Measurements from ENCODE around the gene SLCO4A1.

SLCO4A1 gene

DNA sequence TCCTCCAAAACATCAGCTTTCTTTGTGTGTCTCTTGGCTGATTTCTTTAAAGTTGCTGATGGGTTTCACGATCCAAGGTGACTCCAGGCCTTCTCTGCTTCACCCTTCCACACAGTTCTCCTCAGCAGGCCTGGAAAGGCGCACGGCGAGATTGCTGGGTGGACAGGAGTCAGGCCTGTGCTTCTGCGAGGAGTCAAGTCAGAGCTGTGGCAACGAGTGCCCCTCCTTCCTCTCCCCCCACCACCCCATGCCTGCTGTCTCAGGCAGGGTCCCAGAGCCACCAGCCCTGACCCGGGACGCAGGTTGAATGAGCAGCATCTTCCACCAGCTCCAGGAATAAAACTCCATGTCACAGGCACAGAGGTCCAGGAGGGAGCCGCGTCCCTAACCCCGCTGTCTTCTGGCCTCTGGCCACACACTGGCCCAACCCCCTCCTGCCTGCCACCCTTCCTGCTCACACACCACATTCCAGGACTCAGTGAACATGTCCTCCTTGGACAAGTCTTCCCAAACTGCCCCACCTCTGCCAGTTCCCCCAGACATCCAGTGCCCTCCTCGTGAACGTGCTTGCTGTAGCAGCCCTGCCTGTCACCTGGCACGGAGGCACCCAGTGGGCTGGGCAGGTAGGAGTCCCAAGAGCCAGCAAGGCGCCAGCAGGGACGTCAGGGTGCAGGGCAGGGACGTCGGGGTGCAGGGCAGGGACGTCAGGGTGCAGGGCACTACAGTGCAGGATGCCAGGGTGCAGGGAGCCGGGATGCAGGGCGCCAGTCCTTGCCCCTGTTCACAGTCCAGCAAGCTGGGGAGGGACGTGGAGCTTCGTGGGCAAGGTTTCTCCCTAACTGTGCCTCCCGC is 59.1 kb downstream of the SLCO4A1 start:
- DNase-seq (ENCODE audit: low read depth in 2 of 2) = no peak

DNA sequence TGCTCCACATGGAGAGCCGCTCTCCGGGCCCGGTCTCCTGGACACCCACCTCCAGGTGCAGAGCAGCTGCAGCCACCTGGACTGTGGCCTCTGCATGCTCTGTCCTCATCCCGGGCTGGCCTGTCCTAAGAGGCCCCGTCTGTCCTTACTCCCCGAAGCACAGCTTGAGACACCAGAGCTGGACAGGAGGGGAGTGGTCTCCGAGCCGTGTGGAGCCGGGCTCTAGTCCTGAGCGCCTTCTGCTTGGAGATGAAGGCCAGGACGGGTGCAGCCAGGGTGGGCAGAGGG is 59.7 kb downstream of the SLCO4A1 start:
- no peak for DNase-seq (ENCODE audit: low read depth in 2 of 2)

DNA sequence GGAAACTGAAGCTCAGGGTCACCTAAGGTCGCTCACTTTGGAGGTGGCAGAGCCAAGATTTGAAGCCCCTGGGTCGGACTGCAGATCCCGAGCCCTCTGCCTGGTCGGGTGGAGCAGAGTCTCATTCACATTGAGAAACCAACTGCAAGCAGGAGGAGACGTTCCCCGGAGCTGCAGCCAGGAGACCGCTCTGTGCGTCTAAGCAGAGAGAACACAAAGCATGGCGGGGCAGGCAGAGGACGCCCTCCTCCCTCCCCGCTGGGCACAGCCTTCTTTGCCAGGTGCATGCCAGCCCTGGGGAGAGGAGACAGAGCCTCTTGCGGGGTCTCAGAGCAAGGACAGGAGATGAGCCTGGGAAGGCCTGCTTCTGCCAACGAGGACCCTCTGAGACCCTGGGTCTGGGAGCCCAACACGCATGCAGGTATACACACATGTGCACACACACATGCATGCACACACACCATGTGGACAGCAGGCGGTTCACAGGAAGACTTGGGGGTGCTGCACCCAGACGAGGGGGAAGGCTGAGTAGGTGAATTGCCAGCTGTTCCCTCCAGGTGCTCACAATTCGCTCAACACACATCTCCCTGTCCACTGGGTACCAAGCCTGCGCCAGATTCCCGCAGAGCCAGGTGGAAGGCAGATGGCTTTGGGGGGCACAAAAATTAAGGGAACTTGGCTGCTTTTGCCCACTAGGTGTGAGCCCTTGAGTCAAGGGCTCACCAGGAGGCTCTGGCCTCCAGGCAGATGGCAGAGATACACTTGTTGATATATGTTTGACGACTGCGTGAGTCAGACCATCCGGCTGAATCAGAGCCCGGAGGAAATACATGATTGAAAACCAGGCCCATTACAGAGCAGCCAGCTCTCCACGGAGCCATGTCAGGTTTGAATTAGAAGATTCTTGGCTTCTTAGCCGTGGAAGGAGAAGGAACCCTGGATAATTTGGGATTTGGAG is 60.9 kb downstream of the SLCO4A1 start:
- no peak for DNase-seq (ENCODE audit: low read depth in 2 of 2)

DNA sequence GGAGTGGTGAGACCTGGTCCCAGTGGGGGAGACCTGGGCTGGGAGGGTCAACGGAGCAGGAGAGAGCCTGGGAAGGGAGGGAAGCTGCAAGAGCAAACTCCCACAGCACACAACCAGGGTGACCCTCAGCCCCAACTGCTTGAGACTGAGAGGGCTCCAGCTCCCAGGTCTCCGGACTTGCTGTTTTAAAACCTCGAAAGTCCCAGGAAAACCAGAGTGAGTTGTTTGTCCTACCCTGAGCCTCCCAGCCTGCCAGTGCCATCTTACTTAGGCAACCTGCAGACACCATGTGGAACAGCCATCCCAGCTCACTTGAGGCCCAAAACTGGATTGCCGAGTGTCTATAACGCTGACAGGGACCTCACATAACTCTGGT is 61.5 kb downstream of the SLCO4A1 start:
- no peak for DNase-seq (ENCODE audit: low read depth in 2 of 2)

DNA sequence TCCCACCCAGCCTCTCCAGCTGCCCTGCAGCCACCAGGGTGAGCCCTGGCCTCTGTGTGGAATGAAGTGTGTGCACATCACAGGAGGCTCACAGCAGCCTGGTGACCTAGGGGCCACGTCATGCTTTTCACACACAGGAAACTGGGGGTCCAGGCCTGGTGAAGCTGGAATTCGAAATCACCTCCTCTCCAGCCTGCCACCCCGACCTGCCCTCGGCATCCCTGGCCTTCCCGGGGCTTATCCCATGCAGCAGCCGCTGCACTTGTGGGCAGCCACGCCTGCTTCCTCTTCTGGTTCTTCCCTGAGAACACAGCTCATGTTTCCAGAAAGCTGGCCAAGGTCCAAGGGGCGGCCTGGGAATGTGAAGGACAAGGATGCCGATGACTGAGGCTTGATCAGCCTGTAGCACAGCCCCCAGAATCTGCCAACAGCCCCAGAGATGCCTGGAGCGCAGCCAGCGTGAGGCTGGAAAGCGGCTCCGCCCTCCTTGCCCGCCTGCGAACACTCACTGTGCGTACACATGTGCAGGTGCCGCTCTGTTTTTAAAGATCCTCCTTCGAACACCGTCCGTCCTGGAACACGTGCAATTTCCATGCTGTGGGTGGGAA is 62.1 kb downstream of the SLCO4A1 start:
- DNase-seq (ENCODE audit: low read depth in 2 of 2) = no peak

DNA sequence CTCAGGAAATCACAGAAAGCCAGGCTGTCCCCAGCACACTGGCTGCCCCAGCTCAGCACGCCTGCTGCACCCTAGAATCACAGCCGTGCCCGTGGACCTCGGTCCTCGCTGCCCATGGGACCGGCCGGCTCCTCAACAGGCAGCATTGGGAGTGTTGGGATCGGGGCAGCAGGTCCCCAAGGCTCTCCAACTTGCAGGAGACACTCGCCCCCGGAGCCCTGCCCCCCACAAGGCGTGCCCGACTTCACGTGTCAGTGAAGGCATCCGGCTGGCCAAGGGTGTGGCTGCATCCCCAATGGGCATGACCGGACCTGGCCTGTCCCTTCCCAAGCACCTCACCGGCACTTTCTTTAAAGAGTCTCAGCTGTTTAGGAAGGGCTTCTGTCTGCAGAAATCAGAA is 63.3 kb downstream of the SLCO4A1 start:
- no peak for DNase-seq (ENCODE audit: low read depth in 2 of 2)

DNA sequence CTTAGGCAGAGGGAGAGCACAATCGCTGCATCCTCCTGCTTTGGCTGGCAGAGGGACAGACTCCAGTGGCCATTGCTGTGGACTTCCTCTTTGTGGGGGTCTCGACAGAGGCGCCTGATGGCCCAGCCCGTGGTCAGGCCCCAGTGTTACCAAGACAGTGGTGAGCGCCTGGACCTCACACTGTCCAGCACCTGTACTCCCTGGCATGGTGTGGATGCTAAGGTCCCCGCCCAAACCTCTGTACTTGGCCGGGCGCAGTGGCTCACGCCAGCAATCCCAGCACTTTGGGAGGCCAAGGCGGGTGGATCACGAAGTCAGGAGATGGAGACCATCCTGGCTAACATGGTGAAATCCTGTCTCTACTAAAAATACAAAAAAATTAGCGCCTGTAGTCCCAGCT is 64.0 kb downstream of the SLCO4A1 start:
- DNase-seq (ENCODE audit: low read depth in 2 of 2) = no peak

DNA sequence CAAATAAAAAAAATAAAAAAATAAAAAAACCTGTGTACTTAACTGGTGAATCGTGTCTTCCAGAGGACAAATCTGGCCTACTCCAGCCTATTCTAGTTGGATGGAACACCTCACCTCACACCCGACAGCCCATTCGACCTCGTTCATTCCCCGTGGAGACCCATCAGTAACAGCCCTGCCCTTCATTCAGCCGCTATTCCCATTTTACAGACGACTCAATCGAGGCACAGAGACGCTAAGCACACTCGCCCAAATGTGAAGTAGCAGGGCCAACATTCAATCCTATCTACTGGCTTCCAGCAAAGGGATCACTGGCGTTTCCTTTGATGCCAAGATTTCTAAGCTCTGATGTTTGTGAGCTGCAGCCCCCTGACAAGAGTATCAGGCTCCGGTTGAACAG is 64.6 kb downstream of the SLCO4A1 start:
- no peak for DNase-seq (ENCODE audit: low read depth in 2 of 2)

DNA sequence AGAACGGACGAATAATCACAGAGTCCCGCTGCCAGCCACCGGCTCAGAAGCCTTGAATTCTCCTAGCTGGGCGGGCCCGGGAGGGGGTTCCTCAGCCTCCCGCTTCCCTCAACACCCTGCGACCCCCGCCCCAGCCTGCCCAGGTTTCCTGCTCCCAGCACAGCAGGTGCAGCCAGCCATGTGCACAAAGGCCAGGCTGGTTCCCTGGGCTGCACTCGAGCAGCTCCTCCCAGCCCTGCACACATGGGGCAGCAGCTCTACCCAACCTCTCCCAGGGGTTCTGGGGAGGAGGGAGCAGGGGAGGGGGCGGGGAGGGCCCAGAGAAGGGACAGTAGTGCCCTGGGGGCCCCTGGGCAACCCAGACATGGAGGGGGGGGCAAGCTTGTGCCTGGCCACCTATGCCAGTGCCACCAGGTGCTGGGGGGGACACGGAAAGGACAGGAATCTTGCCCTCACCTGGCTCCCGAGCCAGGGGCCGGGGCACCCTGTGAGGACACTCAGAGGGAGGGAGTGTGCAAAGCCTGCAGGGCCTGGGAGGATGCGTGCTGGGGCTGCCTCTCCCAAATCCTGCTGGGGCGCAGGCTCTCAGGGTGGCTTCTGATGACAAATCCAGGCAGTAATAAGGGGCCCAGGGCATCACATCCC is 65.1 kb downstream of the SLCO4A1 start:
- no peak for DNase-seq (ENCODE audit: low read depth in 2 of 2)

DNA sequence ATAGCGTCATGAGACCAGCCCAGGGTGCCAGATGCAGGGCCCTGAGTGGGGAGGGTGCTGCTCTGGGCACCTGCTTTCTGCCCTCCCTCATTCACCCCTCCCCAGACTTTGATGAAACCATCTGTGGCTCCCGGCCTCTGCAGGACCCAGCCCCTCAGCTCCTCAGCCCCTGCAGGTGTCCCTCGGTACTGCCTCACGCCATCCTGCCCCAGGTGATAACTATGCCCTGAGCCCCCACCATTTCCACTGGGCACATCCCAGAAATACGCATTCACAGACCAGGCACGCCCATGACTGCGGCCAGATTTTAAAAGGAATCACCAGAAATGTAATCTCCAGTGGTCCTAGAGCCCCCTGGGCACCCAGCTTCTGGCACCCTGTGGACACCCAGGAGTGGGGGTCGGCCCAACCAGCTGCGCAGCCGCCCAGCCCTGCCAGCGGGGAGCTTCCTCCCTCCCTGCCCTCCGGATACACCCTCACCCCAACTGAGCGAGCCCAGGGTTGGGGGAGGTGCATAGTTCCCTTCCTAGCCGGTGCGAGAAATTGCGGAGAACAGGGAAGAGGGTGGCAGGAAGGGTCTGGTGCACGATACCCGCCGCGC is 65.7 kb downstream of the SLCO4A1 start:
- DNase-seq (ENCODE audit: low read depth in 2 of 2) = no peak

DNA sequence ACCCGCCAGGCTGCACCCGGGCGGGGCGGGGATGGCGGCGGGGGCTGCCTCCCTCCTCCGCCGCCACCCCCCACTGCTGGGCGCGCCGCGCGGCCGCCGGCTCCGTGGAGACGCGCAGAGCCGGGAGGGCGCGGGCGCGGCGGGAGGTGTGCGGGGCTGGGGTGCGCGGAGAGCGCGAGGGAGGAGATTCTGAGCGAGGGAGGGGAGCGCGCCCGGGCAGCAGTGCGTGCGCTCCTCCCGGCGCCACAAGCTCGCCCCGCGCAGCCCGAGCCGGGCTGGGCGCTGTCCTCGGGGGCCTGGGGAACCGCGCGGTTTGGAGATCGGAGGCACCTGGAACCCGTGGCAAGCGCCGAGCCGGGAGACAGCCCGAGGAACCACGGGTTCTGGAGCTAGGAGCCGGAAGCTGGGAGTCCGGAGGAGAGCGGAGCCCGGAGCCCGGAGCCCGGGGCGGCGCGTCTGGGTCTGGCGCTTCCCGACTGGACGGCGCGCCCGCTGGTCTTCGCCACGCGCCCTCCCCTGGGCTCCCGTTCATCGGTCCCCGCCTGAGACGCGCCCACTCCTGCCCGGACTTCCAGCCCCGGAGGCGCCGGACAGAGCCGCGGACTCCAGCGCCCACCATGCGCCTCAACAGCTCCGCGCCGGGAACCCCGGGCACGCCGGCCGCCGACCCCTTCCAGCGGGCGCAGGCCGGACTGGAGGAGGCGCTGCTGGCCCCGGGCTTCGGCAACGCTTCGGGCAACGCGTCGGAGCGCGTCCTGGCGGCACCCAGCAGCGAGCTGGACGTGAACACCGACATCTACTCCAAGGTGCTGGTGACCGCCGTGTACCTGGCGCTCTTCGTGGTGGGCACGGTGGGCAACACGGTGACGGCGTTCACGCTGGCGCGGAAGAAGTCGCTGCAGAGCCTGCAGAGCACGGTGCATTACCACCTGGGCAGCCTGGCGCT is 66.6 kb downstream of the SLCO4A1 start, which contains the start of gene NTSR1:
Gene NTSR1 (plus strand): TSS at position 246 of the 946 bp plus-strand sequence. CDS start 372 bp downstream, at position 618.
- DNase-seq (ENCODE audit: low read depth in 2 of 2) = no peak

DNA sequence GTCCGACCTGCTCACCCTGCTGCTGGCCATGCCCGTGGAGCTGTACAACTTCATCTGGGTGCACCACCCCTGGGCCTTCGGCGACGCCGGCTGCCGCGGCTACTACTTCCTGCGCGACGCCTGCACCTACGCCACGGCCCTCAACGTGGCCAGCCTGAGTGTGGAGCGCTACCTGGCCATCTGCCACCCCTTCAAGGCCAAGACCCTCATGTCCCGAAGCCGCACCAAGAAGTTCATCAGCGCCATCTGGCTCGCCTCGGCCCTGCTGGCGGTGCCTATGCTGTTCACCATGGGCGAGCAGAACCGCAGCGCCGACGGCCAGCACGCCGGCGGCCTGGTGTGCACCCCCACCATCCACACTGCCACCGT is 67.2 kb downstream of the SLCO4A1 start:
- DNase-seq (ENCODE audit: low read depth in 2 of 2) = no peak

DNA sequence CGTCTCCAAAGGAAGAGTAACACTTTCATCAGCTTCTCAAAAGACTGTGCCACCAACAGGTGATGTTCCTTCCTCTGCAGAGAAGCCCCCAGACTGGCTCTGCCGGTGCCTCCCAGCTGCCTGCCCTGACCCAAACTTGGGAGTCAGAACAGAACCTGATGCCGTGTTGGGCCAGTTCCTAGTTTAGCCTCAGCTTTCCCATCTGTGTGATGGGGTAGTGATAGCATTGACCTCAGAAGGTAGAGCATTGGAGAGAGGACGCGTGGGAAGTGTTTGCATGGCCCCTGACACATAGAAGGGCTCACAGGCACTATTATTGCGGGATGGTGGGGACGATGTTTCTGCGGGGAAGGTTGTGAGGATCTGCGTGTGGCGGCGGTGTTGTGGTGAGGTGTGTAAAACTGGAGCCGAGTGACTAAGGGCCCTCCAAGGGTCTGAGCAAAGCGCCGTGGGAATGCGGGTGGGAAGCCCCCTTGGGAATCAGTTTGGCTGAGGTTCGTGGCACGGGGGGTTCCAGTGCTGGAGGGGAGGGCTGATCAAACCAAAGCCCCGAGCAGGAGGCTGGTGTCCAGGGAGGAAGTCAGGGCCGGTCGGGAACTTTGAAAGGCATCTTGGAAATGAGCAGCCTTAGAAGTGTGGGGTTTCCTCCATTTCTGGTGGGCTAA is 68.0 kb downstream of the SLCO4A1 start:
- DNase-seq (ENCODE audit: low read depth in 2 of 2) = no peak

DNA sequence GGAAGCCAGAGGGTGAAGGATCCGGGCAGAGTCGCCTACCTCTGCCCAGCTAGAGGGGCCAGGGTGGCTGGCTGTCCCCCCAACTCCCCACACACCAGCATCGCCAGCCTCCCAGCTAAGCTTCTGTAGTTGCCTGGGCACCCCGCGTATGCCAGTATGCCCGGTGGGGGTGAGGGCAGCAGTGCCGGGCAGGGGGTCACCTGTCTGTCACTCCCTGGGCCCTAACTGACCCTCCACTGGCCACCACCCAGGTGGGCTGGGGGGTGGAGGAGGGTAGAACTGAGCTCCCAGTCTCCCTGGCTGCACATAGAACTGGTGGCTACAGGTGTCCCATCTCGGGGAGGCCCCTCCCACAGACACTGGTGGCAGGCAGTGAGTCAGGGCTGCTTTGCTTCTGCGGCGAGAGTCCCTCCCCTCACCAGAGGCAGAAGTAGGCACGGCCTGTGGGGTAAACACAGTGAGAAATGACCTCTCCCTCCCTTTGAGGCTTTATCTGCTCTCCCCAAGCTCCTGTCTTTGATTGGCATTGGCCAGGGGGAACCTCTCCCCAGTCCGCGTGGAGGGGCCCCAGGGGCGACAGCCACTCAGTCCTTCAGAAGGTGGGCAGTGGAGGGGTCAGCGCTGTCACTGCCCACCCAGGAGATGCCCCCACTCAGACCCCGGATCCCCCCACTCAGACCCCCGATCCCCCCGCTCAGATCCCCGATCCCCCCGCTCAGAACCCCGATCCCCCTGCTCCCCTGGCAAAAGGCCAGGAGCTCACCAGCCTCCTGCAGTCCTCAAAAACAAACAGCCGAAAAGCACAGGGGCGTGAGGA is 68.8 kb downstream of the SLCO4A1 start:
- no peak for DNase-seq (ENCODE audit: low read depth in 2 of 2)

DNA sequence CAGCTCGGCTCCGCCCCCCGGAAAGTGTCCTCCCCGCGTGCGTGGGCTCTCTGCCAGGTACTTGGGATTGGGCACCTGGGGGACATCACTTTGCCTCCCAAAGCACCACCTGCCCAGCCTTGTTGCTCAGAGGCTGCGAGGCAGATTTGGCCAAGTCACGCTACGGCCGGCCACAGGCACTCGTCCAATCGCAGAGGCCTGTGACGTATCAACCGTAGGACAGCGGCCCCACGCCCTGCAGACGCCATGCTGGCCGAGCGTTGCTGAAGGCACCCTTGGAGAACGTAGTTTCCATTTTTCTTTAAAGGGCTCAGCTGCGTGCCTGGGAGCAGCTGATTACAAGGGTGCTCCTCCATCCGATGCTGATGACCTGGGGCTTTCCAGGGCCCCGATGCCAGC is 69.4 kb downstream of the SLCO4A1 start:
- DNase-seq (ENCODE audit: low read depth in 2 of 2) = no peak

DNA sequence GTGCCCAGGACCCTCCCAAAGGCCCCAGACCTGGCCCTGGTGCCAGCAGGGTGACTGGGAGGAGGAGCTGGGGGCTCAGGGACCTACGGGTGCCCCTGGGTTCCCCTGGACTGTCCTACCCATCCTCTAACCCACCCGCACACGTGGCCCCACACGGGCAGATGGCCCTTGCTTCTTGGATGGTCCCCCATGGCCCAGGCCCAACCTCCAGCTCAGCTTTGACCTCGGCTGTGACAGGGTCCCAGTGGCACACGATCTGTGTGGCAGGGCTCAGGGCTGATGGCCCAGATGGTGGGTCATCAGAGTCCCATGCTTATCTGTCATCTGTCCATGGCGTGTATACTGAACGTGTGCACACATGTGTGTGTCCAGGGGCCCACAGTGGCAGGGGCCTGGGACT is 70.3 kb downstream of the SLCO4A1 start:
- no peak for DNase-seq (ENCODE audit: low read depth in 2 of 2)

DNA sequence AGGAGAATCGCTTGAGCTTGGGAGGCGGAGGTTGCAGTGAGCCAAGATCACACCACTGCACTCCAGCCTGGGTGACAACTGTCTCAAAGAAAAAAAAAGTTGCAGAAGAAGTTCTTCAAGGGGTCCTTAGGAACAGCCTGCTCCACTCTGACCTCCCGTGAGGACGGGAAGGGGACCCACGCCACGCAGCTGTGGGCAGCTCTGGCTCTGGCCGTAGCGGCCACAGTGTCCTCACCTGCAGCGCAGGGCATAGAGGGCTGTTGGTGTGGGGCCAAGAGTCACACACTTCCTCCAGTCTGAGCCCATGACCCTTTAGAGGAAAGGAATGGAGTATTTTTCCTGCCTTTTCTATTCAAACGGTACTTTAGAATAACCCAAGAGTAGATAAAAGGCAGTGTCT is 71.7 kb downstream of the SLCO4A1 start:
- DNase-seq (ENCODE audit: low read depth in 2 of 2) = no peak

DNA sequence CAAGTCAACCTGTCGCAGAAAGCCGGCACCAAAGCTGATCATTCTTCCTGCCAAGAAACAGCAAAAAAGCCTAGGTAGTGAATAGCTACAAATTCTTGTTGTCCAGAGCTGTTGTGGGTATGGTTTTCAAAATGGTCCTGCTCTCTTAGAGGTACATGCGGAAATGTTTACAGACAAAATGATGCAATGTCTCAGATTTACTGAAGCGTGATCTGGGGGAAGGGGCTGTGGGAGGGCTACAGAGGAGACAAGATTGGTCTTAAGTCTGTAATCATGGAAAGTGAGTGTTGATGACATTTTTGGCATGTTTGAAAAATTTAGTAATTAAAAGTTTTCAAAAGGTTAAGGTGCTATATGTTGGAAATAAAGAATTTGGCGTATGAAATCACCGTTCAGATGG is 72.5 kb downstream of the SLCO4A1 start:
- no peak for DNase-seq (ENCODE audit: low read depth in 2 of 2)

DNA sequence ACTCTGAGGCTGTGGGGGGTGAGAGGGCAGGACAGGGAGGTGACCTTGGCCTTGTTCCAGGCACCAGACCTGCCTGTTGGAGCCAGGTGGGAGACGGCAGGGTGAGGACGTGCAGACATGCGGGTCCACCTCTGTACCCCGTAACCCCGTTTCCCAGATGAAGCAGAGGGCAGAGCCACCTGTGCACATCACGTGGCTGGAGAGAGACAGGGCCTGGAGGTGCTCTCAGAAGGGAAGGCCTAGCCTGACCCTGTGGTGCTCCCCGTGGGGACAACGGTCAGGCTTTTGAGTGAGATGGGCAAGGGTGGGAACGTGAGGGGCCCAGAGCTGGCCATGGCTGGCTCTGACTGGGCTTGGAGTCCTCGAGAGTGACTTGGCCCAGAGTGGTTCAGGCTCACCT is 72.9 kb downstream of the SLCO4A1 start:
- no peak for DNase-seq (ENCODE audit: low read depth in 2 of 2)
